Ishikawa (cell line): ENCODE results near the gene IBTK.

Source experiments
- CEBPB ChIP-seq: IDR thresholded peaks from 2 replicates; pipeline ENCODE4 v1.6.1; 2012
- CREB1 ChIP-seq: IDR thresholded peaks from 2 replicates; pipeline ENCODE4 v1.6.1; 2012; ENCODE audit warnings: low read depth
- EGR1 ChIP-seq: IDR thresholded peaks from 2 replicates; pipeline ENCODE4 v1.6.1; 2012
- EP300 ChIP-seq: IDR thresholded peaks from 2 replicates; pipeline ENCODE4 v1.6.1; 2012; ENCODE audit warnings: borderline replicate concordance
- FOXM1 ChIP-seq: IDR thresholded peaks from 2 replicates; pipeline ENCODE4 v1.6.1; 2012; ENCODE audit warnings: low read depth, borderline replicate concordance
- NFIC ChIP-seq: IDR thresholded peaks from 2 replicates; pipeline ENCODE4 v1.6.1; 2012
- RAD21 ChIP-seq: IDR thresholded peaks from 2 replicates; pipeline ENCODE4 v1.6.1; 2012; ENCODE audit warnings: low read depth
- REST ChIP-seq: IDR thresholded peaks from 2 replicates; pipeline ENCODE4 v1.6.1; 2012; ENCODE audit warnings: low read depth, mild to moderate bottlenecking
- TAF1 ChIP-seq: IDR thresholded peaks from 2 replicates; pipeline ENCODE4 v1.6.1; 2012; ENCODE audit warnings: low read depth, mild to moderate bottlenecking
- TCF12 ChIP-seq: IDR thresholded peaks from 2 replicates; pipeline ENCODE4 v1.6.1; 2012; ENCODE audit warnings: low read depth
- TEAD4 ChIP-seq: IDR thresholded peaks from 2 replicates; pipeline ENCODE4 v1.6.1; 2012
- YY1 ChIP-seq: IDR thresholded peaks from 2 replicates; pipeline ENCODE4 v1.6.1; 2012; ENCODE audit warnings: low read depth
- ZBTB7A ChIP-seq: IDR thresholded peaks from 2 replicates; pipeline ENCODE4 v1.6.1; 2012; ENCODE audit warnings: low read depth
- TF ChIP-seq, protein P1 (sequence below): IDR thresholded peaks from 2 replicates; pipeline ENCODE4 v1.6.1; 2012
- TF ChIP-seq, protein P2 (sequence below): IDR thresholded peaks from 2 replicates; pipeline ENCODE4 v1.6.1; 2012

IBTK gene, protein sequence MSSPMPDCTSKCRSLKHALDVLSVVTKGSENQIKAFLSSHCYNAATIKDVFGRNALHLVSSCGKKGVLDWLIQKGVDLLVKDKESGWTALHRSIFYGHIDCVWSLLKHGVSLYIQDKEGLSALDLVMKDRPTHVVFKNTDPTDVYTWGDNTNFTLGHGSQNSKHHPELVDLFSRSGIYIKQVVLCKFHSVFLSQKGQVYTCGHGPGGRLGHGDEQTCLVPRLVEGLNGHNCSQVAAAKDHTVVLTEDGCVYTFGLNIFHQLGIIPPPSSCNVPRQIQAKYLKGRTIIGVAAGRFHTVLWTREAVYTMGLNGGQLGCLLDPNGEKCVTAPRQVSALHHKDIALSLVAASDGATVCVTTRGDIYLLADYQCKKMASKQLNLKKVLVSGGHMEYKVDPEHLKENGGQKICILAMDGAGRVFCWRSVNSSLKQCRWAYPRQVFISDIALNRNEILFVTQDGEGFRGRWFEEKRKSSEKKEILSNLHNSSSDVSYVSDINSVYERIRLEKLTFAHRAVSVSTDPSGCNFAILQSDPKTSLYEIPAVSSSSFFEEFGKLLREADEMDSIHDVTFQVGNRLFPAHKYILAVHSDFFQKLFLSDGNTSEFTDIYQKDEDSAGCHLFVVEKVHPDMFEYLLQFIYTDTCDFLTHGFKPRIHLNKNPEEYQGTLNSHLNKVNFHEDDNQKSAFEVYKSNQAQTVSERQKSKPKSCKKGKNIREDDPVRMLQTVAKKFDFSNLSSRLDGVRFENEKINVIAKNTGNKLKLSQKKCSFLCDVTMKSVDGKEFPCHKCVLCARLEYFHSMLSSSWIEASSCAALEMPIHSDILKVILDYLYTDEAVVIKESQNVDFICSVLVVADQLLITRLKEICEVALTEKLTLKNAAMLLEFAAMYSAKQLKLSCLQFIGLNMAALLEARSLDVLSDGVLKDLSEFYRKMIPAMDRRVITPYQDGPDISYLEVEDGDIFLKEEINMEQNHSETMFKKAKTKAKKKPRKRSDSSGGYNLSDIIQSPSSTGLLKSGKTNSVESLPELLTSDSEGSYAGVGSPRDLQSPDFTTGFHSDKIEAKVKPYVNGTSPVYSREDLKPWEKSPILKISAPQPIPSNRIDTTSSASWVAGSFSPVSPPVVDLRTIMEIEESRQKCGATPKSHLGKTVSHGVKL (N-terminal part only)

GRCh38 chr6:82247505-82248272 is at the start of gene IBTK:
Gene IBTK, minus strand, starts transcription at chr6:82247744. Its CDS starts 7,258 bp downstream, at chr6:82240486.
- TF ChIP-seq TAF1 (peak; percentile 78), NFIC (no peak), RAD21 (no peak), TEAD4 (no peak), EGR1 (no peak), ZBTB7A (peak; percentile 43), TCF12 (no peak), REST (no peak), FOXM1 (no peak; the same call in 1 of the 2 replicates), CREB1 (0 out of 2 replicates have a peak, but pooled peaks have one; percentile 37), YY1 (peak; percentile 84), CEBPB (no peak), EP300 (no peak; the same call in 1 of the 2 replicates)
- TF ChIP-seq, protein P1, sequence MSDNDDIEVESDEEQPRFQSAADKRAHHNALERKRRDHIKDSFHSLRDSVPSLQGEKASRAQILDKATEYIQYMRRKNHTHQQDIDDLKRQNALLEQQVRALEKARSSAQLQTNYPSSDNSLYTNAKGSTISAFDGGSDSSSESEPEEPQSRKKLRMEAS, result peak; percentile 26
- TF ChIP-seq, protein P2, sequence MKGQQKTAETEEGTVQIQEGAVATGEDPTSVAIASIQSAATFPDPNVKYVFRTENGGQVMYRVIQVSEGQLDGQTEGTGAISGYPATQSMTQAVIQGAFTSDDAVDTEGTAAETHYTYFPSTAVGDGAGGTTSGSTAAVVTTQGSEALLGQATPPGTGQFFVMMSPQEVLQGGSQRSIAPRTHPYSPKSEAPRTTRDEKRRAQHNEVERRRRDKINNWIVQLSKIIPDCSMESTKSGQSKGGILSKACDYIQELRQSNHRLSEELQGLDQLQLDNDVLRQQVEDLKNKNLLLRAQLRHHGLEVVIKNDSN, result no peak

DNA sequence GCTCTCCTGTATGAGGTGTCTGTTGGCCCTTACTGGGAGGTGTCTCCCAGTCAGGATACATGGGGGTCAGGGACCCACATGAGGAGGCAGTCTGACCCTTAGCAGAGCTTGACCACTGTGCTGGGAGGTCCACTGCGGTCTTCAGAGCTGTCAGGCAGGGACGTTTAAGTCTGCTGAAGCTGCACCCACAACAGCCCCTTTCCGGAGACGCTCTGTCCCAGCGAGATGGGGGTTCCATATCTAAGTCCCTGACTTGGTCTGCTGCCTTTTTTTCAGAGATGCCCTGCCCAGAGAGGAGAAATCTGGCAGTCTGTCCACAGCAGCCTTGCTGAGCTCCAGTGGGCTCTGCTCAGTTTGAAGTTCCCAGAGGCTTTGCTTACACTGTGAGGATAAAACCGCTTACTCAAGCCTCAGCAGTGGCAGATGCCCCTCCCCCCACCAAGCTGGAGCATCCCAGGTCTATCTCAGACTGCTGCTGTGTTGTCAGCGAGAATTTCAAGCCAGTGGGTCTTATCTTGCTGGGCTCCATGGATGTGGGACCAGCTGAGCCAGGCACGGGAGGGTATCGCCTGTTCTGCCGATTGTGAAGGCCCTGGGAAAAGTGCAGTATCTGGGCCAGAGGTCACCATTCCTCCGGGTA is 36.3 kb upstream of the IBTK start:
- TF ChIP-seq, protein P2, result no peak
- no peak for TF ChIP-seq CREB1
- TF ChIP-seq NFIC, result no peak
- TF ChIP-seq RAD21, result no peak
- TF ChIP-seq CEBPB, result no peak
- no peak for TF ChIP-seq EP300
- no peak for TF ChIP-seq TCF12
- no peak for TF ChIP-seq REST
- TF ChIP-seq YY1, result no peak
- TF ChIP-seq, protein P1, result no peak
- TF ChIP-seq TAF1, result no peak
- no peak for TF ChIP-seq EGR1
- no peak for TF ChIP-seq FOXM1
- TF ChIP-seq TEAD4, result no peak
- TF ChIP-seq ZBTB7A, result no peak

GRCh38 chr6:82277686-82278085 is 30.1 kb upstream of the IBTK start:
- TF ChIP-seq CREB1, result no peak
- no peak for TF ChIP-seq NFIC
- TF ChIP-seq TEAD4, result no peak
- TF ChIP-seq REST, result no peak
- TF ChIP-seq CEBPB, result no peak
- no peak for TF ChIP-seq FOXM1
